Stimulated activated CD8-positive, alpha-beta memory T cell treated with anti-CD3 and anti-CD28 coated beads, Interleukin-15, amount 100 ng/mL, for 1 hour (primary cell): ENCODE results near the gene YPEL5.
A peak's percentile ranks its signal among the peaks of the same experiment; 100 is the strongest.
"Not testable (repeated sequence)": the region's sequence is repeated elsewhere in the genome, so short reads cannot be mapped to it uniquely, and the experiment has no call there.

Source experiments
- DNase-seq: peaks from one replicate; pipeline ENCODE4 v3.0.0-alpha.2; 2020; ENCODE audit warnings: low read depth

The YPEL5 gene

DNA sequence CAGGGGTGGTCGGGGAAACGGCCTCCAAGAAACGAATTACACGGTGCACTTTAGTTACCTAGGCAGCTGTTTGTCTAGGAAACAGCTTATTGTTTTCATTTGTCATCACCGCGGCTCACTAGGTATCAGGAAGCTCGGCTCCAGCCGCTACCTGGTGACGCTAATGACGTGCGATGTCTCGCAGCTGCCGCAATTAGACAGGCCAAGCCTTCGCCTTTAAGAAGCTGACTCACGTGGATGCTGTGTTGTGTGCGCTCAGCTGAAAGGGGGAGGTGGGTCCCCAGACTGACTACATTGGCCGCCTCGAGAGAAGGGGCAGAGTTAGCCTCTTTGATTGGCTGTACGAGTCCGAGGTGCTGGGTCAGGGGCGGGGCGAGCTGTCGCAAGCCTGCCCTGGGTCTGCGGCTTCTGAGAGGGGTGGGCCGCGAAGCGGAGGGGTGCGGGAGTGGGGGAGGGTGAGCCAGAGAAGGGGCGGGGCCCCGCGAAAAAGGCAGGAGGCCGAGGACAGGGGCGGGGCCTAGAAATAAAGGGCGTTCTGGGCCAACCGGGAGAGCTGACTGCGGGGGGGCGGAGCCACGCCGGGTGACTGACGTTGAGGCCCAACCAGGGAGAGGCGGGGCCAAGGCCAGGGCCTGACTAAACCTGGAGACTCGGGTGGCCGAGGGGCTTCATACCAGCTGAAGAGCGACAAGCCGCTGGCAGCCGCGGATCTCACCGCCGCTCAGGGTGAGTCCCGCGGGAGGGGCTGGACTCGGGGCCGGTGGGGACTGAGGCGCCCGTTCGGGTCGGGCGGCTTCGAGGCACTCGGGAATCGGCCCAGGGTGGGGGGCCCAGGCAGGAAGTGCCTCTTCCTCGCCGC is at the start of gene YPEL5:
Gene YPEL5, plus strand, starts transcription at position 671 of the 859 bp plus-strand sequence. CDS start 9,645 bp downstream, outside the sequence.
- peak; percentile 98 for DNase-seq

DNA sequence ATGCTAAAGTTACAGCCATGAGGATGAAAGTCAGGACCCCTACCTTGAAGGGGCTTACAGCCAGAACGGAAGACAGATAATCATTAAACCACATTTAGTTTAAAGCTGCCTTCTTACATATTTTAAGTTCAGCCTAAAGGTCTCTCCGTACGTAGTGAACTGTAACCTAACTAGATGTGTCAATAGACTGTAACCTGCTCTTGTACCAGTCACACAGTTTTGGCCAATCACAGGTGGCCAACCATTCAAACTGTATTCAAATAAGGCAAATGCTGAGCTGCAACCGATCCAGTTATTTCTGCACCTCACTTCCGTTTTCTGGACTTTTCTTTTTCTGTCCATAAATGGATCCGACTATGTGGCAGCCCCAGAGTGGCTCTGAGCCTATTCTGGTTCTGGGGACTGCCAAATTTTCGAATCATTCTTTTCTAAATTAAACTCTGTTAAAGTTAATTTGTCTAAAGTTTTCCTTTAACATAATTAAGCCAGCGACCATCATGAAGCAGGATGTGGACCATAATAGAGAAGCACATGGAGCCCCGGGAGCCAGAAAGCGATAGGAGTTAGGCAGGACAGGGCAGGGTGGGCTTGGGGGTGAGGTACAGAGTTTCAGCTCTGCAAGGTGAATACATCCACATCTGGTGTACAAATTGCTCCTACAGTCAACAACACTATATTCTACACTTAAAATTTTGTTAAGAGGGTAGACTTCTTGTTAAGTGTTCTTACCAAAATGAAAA is 48.4 kb upstream of the YPEL5 start:
- DNase-seq = no peak

GRCh38 chr2:30099366-30099765 is 47.4 kb upstream of the YPEL5 start:
- DNase-seq = not testable (repeated sequence)

DNA sequence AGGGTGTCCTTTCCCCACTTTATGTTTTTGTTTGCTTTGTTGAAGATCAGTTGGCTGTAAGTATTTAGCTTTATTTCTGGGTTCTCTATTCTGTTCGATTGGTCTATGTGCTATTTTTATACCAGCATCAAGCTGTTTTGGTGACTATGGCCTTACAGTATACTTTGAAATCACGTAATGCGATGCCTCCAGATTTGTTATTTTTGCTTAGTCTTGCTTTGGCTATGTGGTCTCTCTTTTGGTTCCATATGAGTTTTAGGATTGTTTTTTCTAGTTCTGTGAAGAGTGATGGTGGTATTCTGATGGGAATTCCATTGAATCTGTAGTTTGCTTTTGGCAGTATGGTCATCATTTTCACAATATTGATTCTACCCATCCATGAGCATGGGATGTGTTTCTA is 46.1 kb upstream of the YPEL5 start:
- DNase-seq = not testable (repeated sequence)

DNA sequence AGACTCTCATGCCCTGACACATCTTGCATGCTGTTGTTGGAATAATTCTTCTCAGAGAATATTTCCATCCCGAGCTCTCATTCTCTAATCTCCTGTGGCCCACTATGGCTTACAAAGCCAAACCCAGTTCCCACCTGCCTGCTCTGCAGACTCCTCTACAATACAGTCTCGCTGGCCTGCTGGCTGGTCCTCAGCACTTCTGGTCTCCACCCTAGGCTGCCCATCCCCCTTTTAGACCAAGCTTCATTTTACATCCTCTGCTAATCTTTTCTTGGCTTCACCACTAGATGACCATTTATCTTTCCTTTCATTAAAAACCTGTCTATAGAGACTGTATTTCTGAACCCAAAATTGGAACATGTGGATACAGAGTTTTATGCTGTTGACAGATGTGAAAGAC is 42.5 kb upstream of the YPEL5 start:
- DNase-seq = no peak

- no peak for DNase-seq
Observed at GRCh38 chr2:30105556-30105955, 41.3 kb upstream of the YPEL5 start.

DNA sequence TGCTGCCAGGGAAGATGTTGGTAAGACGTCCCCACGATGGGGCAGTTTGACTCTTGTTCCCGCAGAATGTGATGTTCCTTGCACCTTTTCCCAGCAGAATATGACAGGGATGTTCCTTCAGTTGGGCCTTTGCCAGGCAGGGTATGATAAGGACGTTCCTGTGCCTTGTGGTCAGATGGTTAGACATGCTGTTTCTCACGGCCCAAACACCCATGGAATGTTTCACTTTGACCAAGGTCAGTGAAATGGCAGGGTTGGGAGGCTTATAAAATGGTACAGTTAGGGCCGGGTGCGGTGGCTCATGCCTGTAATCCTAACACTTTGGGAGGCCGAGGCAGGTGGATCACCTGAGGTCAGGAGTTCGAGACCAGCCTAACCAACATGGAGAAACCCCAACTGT is 40.3 kb upstream of the YPEL5 start:
- no peak for DNase-seq

GRCh38 chr2:30108192-30108591 is 38.6 kb upstream of the YPEL5 start:
- no peak for DNase-seq

- DNase-seq = no peak
Observed at GRCh38 chr2:30108851-30109250, 38.0 kb upstream of the YPEL5 start.

DNA sequence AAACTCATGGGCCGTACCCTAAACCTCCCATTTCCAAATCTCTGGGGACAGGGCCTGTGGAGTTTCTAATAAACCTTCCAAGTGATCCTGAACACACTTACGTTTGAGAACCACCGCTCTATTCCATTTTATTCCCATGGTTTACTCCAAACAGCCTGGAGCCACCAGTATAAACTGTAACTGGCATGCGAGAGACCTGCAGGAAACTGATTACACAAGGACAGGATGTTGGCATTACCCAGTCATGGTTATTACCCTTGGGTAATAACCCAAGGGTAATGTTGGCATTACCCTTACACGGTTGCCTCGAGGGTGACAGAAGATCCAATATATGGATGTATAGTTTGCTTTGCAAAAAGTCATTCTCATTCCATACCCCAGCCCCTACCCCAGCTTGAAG is 37.0 kb upstream of the YPEL5 start:
- DNase-seq = no peak

GRCh38 chr2:30110773-30111172 is 36.0 kb upstream of the YPEL5 start:
- DNase-seq = no peak

- DNase-seq = not testable (repeated sequence)
Observed at GRCh38 chr2:30111186-30111585, 35.6 kb upstream of the YPEL5 start.

DNA sequence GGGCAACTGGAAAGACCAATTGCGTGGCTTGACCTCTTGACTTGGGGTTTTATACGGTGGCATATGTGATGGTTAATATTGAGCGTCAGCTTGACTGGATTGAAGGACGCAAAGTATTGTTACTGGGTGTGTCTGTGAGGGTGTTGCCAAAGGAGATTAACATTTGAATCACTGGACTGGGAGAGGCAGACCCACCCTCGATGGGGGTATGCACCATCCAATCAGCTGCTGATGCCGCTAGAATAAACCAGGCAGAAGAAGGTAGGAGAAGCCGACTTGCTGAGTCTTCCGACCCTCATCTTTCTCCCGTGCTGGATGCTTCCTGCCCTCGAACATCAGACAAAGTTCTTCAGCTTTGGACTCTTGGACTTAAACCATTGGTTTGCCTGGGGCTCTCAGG is 34.2 kb upstream of the YPEL5 start:
- no peak for DNase-seq

DNA sequence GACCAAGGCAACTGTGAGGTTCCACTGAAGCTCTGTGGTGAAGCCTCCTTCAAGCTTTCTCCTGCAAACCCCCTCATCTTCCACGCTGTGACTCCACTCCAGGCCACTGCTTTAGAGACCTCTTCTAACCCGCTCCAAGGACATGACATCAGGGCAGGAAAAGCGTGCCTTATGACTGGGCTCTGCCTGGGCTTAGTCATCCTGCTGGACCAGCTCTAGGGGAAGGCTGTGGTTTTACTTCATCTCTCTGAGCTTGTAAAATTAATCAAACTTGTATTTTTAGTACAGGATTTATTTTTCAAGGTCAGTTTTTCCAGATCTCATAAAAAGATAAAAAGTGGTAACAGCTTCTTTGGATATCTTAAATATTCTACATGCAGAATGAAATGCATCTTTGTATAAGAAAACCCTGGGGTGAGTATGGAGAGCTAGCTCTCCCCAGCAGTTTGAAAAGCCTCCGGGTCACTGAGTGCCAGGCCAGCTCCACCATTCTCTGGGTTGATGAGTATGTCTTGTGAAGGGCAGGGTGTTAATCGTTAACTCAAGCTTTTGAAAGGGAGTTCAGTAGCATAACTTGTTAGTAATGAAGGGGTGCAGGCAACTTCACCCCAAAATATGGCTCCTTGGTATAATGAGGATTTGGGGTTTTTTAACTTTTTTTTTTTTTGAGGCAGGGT is 33.1 kb upstream of the YPEL5 start:
- DNase-seq = no peak

DNA sequence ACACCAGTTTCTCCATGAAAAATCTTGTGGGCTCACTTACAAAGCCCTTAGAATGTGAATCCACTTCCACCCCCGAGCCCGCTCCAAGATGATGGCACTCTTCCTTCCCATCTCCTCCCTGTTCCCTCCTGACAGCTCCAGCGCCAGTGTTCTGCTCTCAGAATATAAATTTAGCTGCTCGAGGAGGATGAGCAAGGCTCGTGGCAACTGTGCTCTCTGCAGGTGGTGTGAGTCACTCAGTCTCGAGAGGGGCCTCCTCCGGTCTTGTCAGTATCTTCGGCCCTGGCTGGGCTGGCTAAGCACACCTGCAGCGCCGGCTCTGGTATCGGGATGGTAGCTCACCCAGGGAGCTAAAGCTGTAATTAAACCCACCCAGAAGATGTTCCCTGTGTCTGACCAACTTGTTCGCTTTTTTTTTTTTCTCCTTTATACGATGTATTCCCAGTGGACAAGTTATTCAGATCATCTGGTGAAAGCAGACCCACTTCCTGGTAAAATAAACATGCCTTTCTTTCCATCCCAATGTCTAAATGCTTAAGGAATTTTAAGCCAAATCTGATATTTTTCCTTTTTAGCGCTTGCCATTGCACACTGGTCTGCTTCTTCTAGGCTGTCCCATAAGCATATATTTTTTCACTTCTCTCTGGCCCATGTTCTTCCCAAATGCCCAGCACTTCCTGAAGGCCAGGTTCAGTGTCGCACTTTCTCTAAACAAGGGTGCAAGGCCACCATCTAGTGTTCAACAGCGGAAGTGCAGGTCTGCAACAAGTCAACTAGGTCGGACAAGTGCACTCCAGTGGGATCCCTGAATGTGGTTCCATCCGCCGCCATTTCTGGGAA is 31.4 kb upstream of the YPEL5 start:
- DNase-seq = peak; percentile 45

GRCh38 chr2:30115981-30116285 is 30.9 kb upstream of the YPEL5 start:
- DNase-seq = no peak

DNA sequence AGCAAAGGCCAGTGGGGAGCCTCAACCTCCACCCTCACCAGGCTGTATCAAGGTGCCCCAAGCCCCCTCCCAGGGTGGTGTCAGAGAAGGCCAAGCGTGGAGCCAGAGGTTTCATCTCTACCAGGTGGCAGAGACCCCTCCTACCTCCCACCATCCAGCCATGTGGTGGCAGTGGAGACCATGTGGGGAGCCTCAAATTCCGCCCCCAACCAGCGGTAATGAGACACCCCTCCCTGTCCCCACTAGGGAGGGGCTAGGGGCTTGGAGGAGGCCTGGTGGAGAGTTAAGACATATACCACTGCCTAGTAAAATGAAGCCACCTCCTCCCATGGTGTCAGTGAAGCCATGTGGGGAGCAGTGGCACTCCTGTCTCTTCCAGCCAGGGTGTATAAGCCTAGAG is 24.4 kb upstream of the YPEL5 start:
- no peak for DNase-seq

- DNase-seq = no peak
Observed at GRCh38 chr2:30127016-30127893, 19.6 kb upstream of the YPEL5 start.

DNA sequence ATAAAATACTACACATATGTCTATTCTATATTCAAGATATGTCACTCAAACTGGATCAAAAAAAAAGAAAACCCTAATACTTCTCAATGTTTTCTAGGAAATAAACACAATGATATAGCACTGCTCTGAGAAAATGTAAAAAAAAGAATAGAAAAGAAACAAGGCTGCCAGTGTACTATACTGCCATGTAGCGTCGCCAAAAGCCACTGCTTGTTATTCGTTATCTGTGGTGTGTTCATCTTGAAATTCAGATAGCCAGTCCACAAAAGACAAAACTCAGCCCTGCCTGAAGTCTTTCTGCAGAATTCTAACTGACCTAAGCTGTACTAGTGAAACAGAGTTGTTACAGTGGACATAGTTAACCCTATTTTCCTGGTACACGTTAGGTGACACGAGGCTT is 12.2 kb upstream of the YPEL5 start:
- DNase-seq = no peak

GRCh38 chr2:30135541-30135940 is 11.3 kb upstream of the YPEL5 start:
- DNase-seq = no peak
